ENCODE results near the gene URB1. TPM values are rescaled to one million over a fixed set of nuclear protein-coding genes. Genes with fewer than 3 reads are reported as not detected.

URB1 gene
- total and polyA plus RNA-seq, 9 of the 15 experiments (the other 6 are each of a cell fraction or from before 2014, with no cell fraction given), result 0.97 to 53.6 (median 21.5) TPM

DNA sequence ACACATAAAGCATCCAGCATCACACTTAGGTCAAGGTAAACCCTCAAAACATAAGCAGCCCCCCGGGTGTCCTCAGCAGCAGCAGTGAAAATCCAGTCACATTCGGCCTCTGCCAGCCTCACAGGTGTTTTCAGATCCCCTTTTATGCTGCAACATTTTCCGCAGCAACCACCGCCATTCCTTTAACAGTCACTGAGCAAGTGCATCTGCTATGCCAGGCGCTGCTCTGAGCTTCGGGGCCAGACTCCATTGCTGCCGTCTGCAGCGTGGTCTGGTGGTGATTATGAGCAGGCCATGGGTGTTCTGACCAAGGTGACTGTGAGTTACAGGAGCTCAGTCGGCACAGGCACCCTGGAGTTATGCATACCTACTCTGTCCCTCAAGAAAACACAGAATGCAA lies 4.5 kb downstream of the URB1 start:
- POLR2A ChIA-PET, result no interaction called here
- no peaks in the 10 kb centered on the region for H3K9me3 ChIP-seq (replicated peaks; ENCODE audit: control insufficient read depth, insufficient read depth, low read depth, low read length)
- peaks cover 3% of the 10 kb centered on the region for H3K9me1 ChIP-seq (ENCODE audit: control insufficient read depth, insufficient read depth, low read length)
- DNase-seq (ENCODE audit: extremely low read depth in 1 of 4, low spot score in 3 of 4) (no peak), ATAC-seq (no peak), FAIRE-seq (no peak)
- H3K36me3 ChIP-seq (ENCODE audit: control insufficient read depth, insufficient read depth, low read length), result peaks cover 73% of the 10 kb centered on the region
- no peak overlapping the region for H3K27ac ChIP-seq (ENCODE audit: extremely low read depth, low read depth, low read length)
- H3K4me3 ChIP-seq, result no peak overlapping the region
- H4K20me1 ChIP-seq (replicated peaks; ENCODE audit: control insufficient read depth, insufficient read depth, low read length), result peaks cover 51% of the 10 kb centered on the region
- CTCF ChIA-PET (ENCODE audit: low intra/inter-chr PET ratio), result no interaction called here
- no peaks in the 10 kb centered on the region for H3K27me3 ChIP-seq (ENCODE audit: control insufficient read depth in 2 of 2, insufficient read depth in 2 of 2, low read length in 2 of 2)
- intact Hi-C loops (cut with micrococcal nuclease), result no loop called here
- in situ Hi-C loops (cut with MboI), result no loop called here
- no peak overlapping the region for H2AFZ ChIP-seq (ENCODE audit: low read depth, low read length)
- BruUV-seq (replicated peaks), result no TSS peak
- peaks cover 6 to 10% of the 10 kb centered on the region in 2 experiments; a peak in 3 of 5 replicates for H3K4me1 ChIP-seq (replicated peaks in 1 of 2; ENCODE audit: control insufficient read depth in 2 of 2, insufficient read depth in 2 of 2, low read length in 2 of 2)
- WGBS (ENCODE audit: insufficient coverage, low coverage, missing lambda C conversion rate), result 98% methylated on average over 9 of the region's 9 CpGs
- peaks cover 74% of the 10 kb centered on the region for H3K79me2 ChIP-seq (ENCODE audit: control insufficient read depth, insufficient read depth, low read length)
- no peak overlapping the region for H3K4me2 ChIP-seq (ENCODE audit: insufficient read depth, low read length)
- no peak overlapping the region for H3K9ac ChIP-seq (ENCODE audit: insufficient read depth in 1 of 2, low read depth in 2 of 2, low read length in 2 of 2)
- no peak for TF ChIP-seq ZNF609 (CRISPR knock-in tag; IDR thresholded peaks at IDR 0.05; ENCODE audit: borderline replicate concordance)
- no peak for TF ChIP-seq HOXB6 (CRISPR knock-in tag; IDR thresholded peaks at IDR 0.05; ENCODE audit: borderline replicate concordance)
- no peak for TF ChIP-seq SMAD4 (CRISPR knock-in tag; conservative IDR thresholded peaks at IDR 0.05)
- TF ChIP-seq MLLT1 (IDR thresholded peaks at IDR 0.05), result no peak
- TF ChIP-seq DPF2 (IDR thresholded peaks at IDR 0.05), result no peak
- TF ChIP-seq ARID4B (CRISPR knock-in tag; IDR thresholded peaks at IDR 0.05), result no peak
- TF ChIP-seq SMAD2 (IDR thresholded peaks at IDR 0.05; ENCODE audit: low read depth, low read length), result no peak
- no peak for TF ChIP-seq ZNF695 (CRISPR knock-in tag; IDR thresholded peaks at IDR 0.05)
- TF ChIP-seq ARID1B (IDR thresholded peaks at IDR 0.05), result no peak
- no peak for TF ChIP-seq FUS (optimal IDR thresholded peaks at IDR 0.05; ENCODE audit: low read depth, low read length)
